ENCODE measurements around the gene DMD. TPM values are rescaled to one million over a fixed set of nuclear protein-coding genes. Genes with fewer than 3 reads are reported as not detected.

The DMD gene
- total and polyA plus RNA-seq, 2 of the 8 experiments (the other 6 are each of a cell fraction or from before 2014, with no cell fraction given): 4.8 to 7.4 TPM

DNA sequence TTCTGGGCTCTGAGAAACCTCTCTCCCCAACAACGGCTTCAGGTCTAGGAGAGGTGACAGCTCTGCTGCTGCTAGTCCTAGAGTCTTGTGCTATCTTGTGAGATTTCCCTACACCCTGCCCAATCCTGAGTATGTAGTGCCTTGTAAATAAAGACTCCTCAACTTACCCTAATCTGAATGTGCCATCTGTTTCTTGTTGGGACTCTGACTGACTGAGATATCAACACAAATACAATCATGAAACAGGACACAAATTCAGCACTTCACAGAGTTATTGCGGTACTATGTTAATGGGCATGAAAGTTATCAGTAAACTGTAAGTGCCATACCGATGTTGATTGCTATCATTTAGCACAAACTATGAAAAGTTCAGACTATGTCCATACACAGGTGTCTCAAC lies 1610.5 kb downstream of the DMD start:
- FAIRE-seq (no peak), DNase-seq (ENCODE audit: low read depth in 1 of 2, low spot score in 2 of 2) (no peak)
- Histone ChIP-seq H4K20me1 (replicated peaks in 1 of 2; ENCODE audit: control insufficient read depth in 1 of 2, insufficient read depth in 2 of 2, low read length in 2 of 2) (no peaks in the 10 kb centered on the region), H3K4ac (replicated peaks; ENCODE audit: insufficient read length, low read depth, low read length) (no peak overlapping the region), H4K8ac (ENCODE audit: extremely low read depth, insufficient read depth, low read length) (no peak overlapping the region), H2BK5ac (ENCODE audit: low read depth, low read length) (no peak overlapping the region), H3K18ac (ENCODE audit: extremely low read depth, low read length) (no peak overlapping the region), H3K23me2 (ENCODE audit: low read depth, low read length) (no peaks in the 10 kb centered on the region), H2BK15ac (ENCODE audit: low read length) (no peak overlapping the region), H3K9ac (replicated peaks in 1 of 4; ENCODE audit: extremely low read depth in 1 of 4, low read depth in 3 of 4, low read length in 3 of 4) (no peak overlapping the region), H4K91ac (replicated peaks; ENCODE audit: insufficient read length, low read length) (no peak overlapping the region), H3K14ac (ENCODE audit: insufficient read length) (no peak overlapping the region), H2BK120ac (replicated peaks; ENCODE audit: low read depth, low read length) (no peak overlapping the region), H3K56ac (replicated peaks; ENCODE audit: insufficient read length, low read depth, low read length) (no peak overlapping the region), H3K4me3 (ENCODE audit: extremely low read depth in 1 of 4, insufficient read depth in 2 of 4, low read depth in 3 of 4, low read length in 4 of 4) (no peak overlapping the region), H3K23ac (ENCODE audit: insufficient read length) (no peak overlapping the region), H3K36me3 (ENCODE audit: control insufficient read depth in 2 of 4, insufficient read depth in 4 of 4, low read length in 3 of 4) (no peaks in the 10 kb centered on the region), H3K9me3 (ENCODE audit: insufficient read depth in 2 of 2, low read depth in 1 of 2, low read length in 1 of 2) (no peaks in the 10 kb centered on the region), H3K79me1 (ENCODE audit: low read depth, low read length) (no peaks in the 10 kb centered on the region), H2AK5ac (ENCODE audit: low read depth, low read length) (no peak overlapping the region), H2BK12ac (ENCODE audit: low read depth, low read length) (no peak overlapping the region), H3K27me3 (replicated peaks in 1 of 4; ENCODE audit: control insufficient read depth in 3 of 4, extremely low read depth in 1 of 4, insufficient read depth in 3 of 4, low read length in 3 of 4) (no peaks in the 10 kb centered on the region), H4K5ac (ENCODE audit: insufficient read length, low read depth, low read length) (no peak overlapping the region), H3K4me2 (ENCODE audit: insufficient read depth in 1 of 2, low read depth in 2 of 2, low read length in 2 of 2) (no peak overlapping the region), H3K79me2 (ENCODE audit: control insufficient read depth in 1 of 2, insufficient read depth in 2 of 2, low read length in 2 of 2) (no peaks in the 10 kb centered on the region), H2AFZ (ENCODE audit: low read length) (no peak overlapping the region), H2BK20ac (ENCODE audit: low read length) (no peak overlapping the region), H3K4me1 (replicated peaks in 1 of 4; ENCODE audit: control insufficient read depth in 3 of 4, insufficient read depth in 4 of 4, low read length in 3 of 4) (no peaks in the 10 kb centered on the region), H3K27ac (ENCODE audit: low read depth, low read length) (no peak overlapping the region)
- TF ChIP-seq, protein P1, sequence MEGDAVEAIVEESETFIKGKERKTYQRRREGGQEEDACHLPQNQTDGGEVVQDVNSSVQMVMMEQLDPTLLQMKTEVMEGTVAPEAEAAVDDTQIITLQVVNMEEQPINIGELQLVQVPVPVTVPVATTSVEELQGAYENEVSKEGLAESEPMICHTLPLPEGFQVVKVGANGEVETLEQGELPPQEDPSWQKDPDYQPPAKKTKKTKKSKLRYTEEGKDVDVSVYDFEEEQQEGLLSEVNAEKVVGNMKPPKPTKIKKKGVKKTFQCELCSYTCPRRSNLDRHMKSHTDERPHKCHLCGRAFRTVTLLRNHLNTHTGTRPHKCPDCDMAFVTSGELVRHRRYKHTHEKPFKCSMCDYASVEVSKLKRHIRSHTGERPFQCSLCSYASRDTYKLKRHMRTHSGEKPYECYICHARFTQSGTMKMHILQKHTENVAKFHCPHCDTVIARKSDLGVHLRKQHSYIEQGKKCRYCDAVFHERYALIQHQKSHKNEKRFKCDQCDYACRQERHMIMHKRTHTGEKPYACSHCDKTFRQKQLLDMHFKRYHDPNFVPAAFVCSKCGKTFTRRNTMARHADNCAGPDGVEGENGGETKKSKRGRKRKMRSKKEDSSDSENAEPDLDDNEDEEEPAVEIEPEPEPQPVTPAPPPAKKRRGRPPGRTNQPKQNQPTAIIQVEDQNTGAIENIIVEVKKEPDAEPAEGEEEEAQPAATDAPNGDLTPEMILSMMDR (IDR thresholded peaks at IDR 0.05; ENCODE audit: control extremely low read depth in 1 of 3, insufficient read depth in 1 of 3, low read depth in 1 of 3, low read length in 3 of 3): no peak
- no peak for TF ChIP-seq SP1 (IDR thresholded peaks at IDR 0.05; ENCODE audit: low read depth, low read length)
- no peak for TF ChIP-seq PHF8 (conservative IDR thresholded peaks at IDR 0.05; ENCODE audit: low read depth, low read length)
- TF ChIP-seq POLR2AphosphoS5 (IDR thresholded peaks at IDR 0.05; ENCODE audit: low read depth, low read length): no peak
- TF ChIP-seq KDM5A (IDR thresholded peaks at IDR 0.05; ENCODE audit: low read length): no peak
- no peak for TF ChIP-seq FOSL1 (IDR thresholded peaks at IDR 0.05; ENCODE audit: insufficient read depth, low read depth, low read length)
- no peak for TF ChIP-seq POLR2A (IDR thresholded peaks at IDR 0.05; ENCODE audit: control extremely low read depth in 1 of 2, low read depth in 2 of 2, low read length in 2 of 2)
- TF ChIP-seq ASH2L (IDR thresholded peaks at IDR 0.05; ENCODE audit: low read length): no peak
- TF ChIP-seq, protein P2, sequence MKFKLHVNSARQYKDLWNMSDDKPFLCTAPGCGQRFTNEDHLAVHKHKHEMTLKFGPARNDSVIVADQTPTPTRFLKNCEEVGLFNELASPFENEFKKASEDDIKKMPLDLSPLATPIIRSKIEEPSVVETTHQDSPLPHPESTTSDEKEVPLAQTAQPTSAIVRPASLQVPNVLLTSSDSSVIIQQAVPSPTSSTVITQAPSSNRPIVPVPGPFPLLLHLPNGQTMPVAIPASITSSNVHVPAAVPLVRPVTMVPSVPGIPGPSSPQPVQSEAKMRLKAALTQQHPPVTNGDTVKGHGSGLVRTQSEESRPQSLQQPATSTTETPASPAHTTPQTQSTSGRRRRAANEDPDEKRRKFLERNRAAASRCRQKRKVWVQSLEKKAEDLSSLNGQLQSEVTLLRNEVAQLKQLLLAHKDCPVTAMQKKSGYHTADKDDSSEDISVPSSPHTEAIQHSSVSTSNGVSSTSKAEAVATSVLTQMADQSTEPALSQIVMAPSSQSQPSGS (IDR thresholded peaks at IDR 0.05; ENCODE audit: low read length): no peak
- no peak for TF ChIP-seq BACH1 (IDR thresholded peaks at IDR 0.05; ENCODE audit: low read length)
- no peak for TF ChIP-seq GTF2F1 (IDR thresholded peaks at IDR 0.05; ENCODE audit: borderline replicate concordance, low read depth, low read length)
- CTCF ChIA-PET (ENCODE audit: partially characterized antibody): no interaction called here
- POLR2A ChIA-PET (ENCODE audit: partially characterized antibody): no interaction called here
- 92% methylated on average over 2 of the region's 3 CpGs; no CpG with 5 or more reads in 1 of the 2 experiments for WGBS, 2 experiments (ENCODE audit: extremely low coverage in 1 of 2, insufficient coverage in 1 of 2, insufficient read length in 1 of 2, insufficient replicate concordance in 2 of 2, low coverage in 1 of 2, low lambda C conversion rate in 2 of 2, missing lambda C conversion rate in 1 of 2)

All from H1 (cell line).